Left forelimb (tissue), 1 donor: ENCODE data around the gene LYPD4.
"Not testable (repeated sequence)": the region's sequence is repeated elsewhere in the genome, so short reads cannot be mapped to it uniquely, and the experiment has no call there.

Experiments
- DNase-seq: peaks from one replicate; pipeline ENCODE4 v3.0.0-alpha.2; 2018; ENCODE audit warnings: low spot score

Gene LYPD4

GRCh38 chr19:41799444-41800000 lies 45.0 kb downstream of the LYPD4 start:
- DNase-seq, result no peak

GRCh38 chr19:41796901-41797300 lies 47.6 kb downstream of the LYPD4 start:
- DNase-seq, result no peak

- DNase-seq, result no peak
Measured at GRCh38 chr19:41796362-41796761, 48.1 kb downstream of the LYPD4 start, which contains the start of gene CEACAM3. Gene CEACAM3, plus strand, starts transcription at chr19:41796587. Its CDS starts 91 bp downstream, at chr19:41796678.

GRCh38 chr19:41795031-41795461 lies 49.4 kb downstream of the LYPD4 start:
- no peak for DNase-seq

- DNase-seq, result no peak
Measured at GRCh38 chr19:41793414-41793727, 51.1 kb downstream of the LYPD4 start.

GRCh38 chr19:41792513-41793413 lies 51.7 kb downstream of the LYPD4 start:
- no peak for DNase-seq

GRCh38 chr19:41789053-41789452 lies 55.4 kb downstream of the LYPD4 start:
- not testable (repeated sequence) for DNase-seq

- not testable (repeated sequence) for DNase-seq
Measured at GRCh38 chr19:41788518-41788917, 56.0 kb downstream of the LYPD4 start.
